ENCODE data around the gene MPC1. TPM values are rescaled to one million over a fixed set of nuclear protein-coding genes. Genes with fewer than 3 reads are reported as not detected.

MPC1 gene
- total and polyA plus RNA-seq, 7 donors, result 76.2 to 193 (median 136) TPM

DNA sequence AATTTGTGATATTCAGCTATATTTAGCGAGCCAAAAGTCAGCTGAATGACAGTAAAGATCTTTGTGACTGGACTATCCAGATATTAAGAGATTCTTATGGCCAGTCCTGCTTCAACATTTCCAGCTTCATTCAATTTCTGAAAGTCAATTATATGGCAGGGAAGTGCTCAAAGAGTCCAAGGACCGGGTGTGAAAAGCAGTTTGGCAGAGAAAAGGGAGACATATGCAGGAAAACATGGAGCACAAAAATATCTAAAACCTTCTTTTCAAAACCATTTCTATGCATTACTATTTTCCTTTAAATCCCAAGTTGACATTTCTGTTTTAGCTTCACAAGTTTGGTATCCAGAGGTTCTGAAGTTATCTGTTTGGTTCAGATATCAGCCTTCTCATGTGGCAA is 5.0 kb downstream of the MPC1 start:
- H3K4me3 ChIP-seq, result no peak overlapping the region
- H3K9me3 ChIP-seq, result no peaks in the 10 kb centered on the region
- 45 to 71% (median 65%) methylated on average over 2 of the region's 2 CpGs for WGBS, 3 donors
- H3K4me1 ChIP-seq, result peaks cover 29% of the 10 kb centered on the region
- no peak overlapping the region for H3K27ac ChIP-seq
- DNase-seq (no peak), ATAC-seq (no peak)
- no peaks in the 10 kb centered on the region for H3K36me3 ChIP-seq (ENCODE audit: insufficient read depth in 1 of 2, low read depth in 1 of 2)
- H3K27me3 ChIP-seq (ENCODE audit: insufficient read depth in 3 of 3, low read length in 2 of 3), result no peaks in the 10 kb centered on the region
- TF ChIP-seq, protein P1, sequence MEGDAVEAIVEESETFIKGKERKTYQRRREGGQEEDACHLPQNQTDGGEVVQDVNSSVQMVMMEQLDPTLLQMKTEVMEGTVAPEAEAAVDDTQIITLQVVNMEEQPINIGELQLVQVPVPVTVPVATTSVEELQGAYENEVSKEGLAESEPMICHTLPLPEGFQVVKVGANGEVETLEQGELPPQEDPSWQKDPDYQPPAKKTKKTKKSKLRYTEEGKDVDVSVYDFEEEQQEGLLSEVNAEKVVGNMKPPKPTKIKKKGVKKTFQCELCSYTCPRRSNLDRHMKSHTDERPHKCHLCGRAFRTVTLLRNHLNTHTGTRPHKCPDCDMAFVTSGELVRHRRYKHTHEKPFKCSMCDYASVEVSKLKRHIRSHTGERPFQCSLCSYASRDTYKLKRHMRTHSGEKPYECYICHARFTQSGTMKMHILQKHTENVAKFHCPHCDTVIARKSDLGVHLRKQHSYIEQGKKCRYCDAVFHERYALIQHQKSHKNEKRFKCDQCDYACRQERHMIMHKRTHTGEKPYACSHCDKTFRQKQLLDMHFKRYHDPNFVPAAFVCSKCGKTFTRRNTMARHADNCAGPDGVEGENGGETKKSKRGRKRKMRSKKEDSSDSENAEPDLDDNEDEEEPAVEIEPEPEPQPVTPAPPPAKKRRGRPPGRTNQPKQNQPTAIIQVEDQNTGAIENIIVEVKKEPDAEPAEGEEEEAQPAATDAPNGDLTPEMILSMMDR (IDR thresholded peaks at IDR 0.05), result no peak
- intact Hi-C loops (cut with DNase I), result no loop called here

GRCh38 chr6:166375013-166375412 is 7.7 kb downstream of the MPC1 start:
- H3K9me3 ChIP-seq, result no peaks in the 10 kb centered on the region
- no peak for ATAC-seq
- no peaks in the 10 kb centered on the region for H3K36me3 ChIP-seq (ENCODE audit: insufficient read depth in 1 of 2, low read depth in 1 of 2)
- intact Hi-C loops (cut with DNase I), result no loop called here
- H3K27me3 ChIP-seq (ENCODE audit: insufficient read depth in 3 of 3, low read length in 2 of 3), result no peaks in the 10 kb centered on the region
- WGBS, 3 donors, result 91 to 100% (median 92%) methylated on average over 1 of the region's 1 CpG
- DNase-seq, result no peak
- no peak overlapping the region for H3K4me3 ChIP-seq
- H3K27ac ChIP-seq, result no peak overlapping the region
- TF ChIP-seq, protein P1 (IDR thresholded peaks at IDR 0.05), result no peak
- peaks cover 17% of the 10 kb centered on the region for H3K4me1 ChIP-seq

GRCh38 chr6:166370489-166370888 is 12.3 kb downstream of the MPC1 start:
- H3K4me1 ChIP-seq, result peaks cover 13% of the 10 kb centered on the region
- 87 to 92% (median 90%) methylated on average over 3 of the region's 3 CpGs for WGBS, 3 donors
- ATAC-seq (no peak), DNase-seq (no peak)
- TF ChIP-seq, protein P1 (IDR thresholded peaks at IDR 0.05), result no peak
- no peak overlapping the region for H3K4me3 ChIP-seq
- peaks cover 0 to 24% of the 10 kb centered on the region in 2 donors for H3K36me3 ChIP-seq (ENCODE audit: insufficient read depth in 1 of 2, low read depth in 1 of 2)
- no peaks in the 10 kb centered on the region for H3K9me3 ChIP-seq
- H3K27me3 ChIP-seq (ENCODE audit: insufficient read depth in 3 of 3, low read length in 2 of 3), result no peaks in the 10 kb centered on the region
- intact Hi-C loops (cut with DNase I), result no loop called here
- no peak overlapping the region for H3K27ac ChIP-seq

DNA sequence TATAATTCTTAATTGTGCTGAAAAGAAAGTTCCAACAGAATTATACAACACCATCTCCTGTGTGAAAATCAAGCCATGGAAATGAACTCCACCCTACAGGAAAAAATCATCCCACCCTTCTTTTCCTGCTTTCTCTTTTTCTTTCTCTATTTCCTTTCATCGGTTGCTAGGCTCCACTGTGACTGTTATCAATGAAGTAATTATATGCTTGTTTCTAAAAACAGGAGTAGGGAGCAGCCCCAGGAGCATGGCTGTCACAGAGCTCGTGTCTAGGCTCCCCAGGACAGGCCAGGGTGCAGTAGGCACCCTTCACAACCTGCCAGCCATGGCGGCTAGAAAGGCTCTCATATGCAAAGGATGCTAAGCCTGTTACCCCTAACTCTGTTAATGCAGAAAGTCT is 13.0 kb downstream of the MPC1 start:
- no peak overlapping the region for H3K27ac ChIP-seq
- no peaks in the 10 kb centered on the region for H3K27me3 ChIP-seq (ENCODE audit: insufficient read depth in 3 of 3, low read length in 2 of 3)
- H3K36me3 ChIP-seq (ENCODE audit: insufficient read depth in 1 of 2, low read depth in 1 of 2), result peaks cover 0 to 24% of the 10 kb centered on the region in 2 donors
- TF ChIP-seq, protein P1 (IDR thresholded peaks at IDR 0.05), result no peak
- intact Hi-C loops (cut with DNase I), result no loop called here
- 76 to 78% (median 77%) methylated on average over 3 of the region's 3 CpGs for WGBS, 3 donors
- no peaks in the 10 kb centered on the region for H3K9me3 ChIP-seq
- ATAC-seq (no peak), DNase-seq (no peak)
- H3K4me1 ChIP-seq, result peaks cover 20% of the 10 kb centered on the region
- no peak overlapping the region for H3K4me3 ChIP-seq

- ATAC-seq, result no peak
- Histone ChIP-seq H3K36me3 (ENCODE audit: insufficient read depth in 1 of 2, low read depth in 1 of 2) (peaks cover 0 to 37% of the 10 kb centered on the region in 2 donors), H3K4me1 (peaks cover 35% of the 10 kb centered on the region), H3K4me3 (no peak overlapping the region), H3K9me3 (no peaks in the 10 kb centered on the region), H3K27ac (no peak overlapping the region), H3K27me3 (ENCODE audit: insufficient read depth in 3 of 3, low read length in 2 of 3) (no peaks in the 10 kb centered on the region)
- 88 to 90% (median 88%) methylated on average over 3 of the region's 3 CpGs for WGBS, 3 donors
- no peak for DNase-seq
- TF ChIP-seq, protein P1 (IDR thresholded peaks at IDR 0.05), result no peak
- intact Hi-C loops (cut with DNase I), result no loop called here
These were observed 15.8 kb downstream of the MPC1 start for GRCh38 chr6:166366921-166367320.
